H9 (cell line): ENCODE data around the gene SYTL1. TPM values are rescaled to one million over a fixed set of nuclear protein-coding genes. Genes with fewer than 3 reads are reported as not detected.

Experiments used
- DNase-seq: peaks from one replicate; pipeline ENCODE4 v3.0.0-alpha.2; 2017
- H2AFZ ChIP-seq: one replicate; pipeline ENCODE4 v1.6.1; 2013; ENCODE audit warnings: mild to moderate bottlenecking, low read length, control low read depth, moderate library complexity
- H2AK5ac ChIP-seq: 2 replicates; pipeline ENCODE4 v1.6.1; 2013; ENCODE audit warnings: low read length, control low read depth, mixed read lengths; ENCODE audit not compliant: insufficient read length
- H2BK120ac ChIP-seq: one replicate; pipeline ENCODE4 v1.6.1; 2013; ENCODE audit warnings: low read depth, mild to moderate bottlenecking, low read length, control low read depth, inconsistent platforms; ENCODE audit not compliant: poor library complexity, severe bottlenecking
- H2BK12ac ChIP-seq: 2 replicates; pipeline ENCODE4 v1.6.1; 2013; ENCODE audit warnings: low read length, control low read depth, mixed read lengths, low read depth; ENCODE audit not compliant: insufficient read length
- H2BK15ac ChIP-seq: 2 replicates; pipeline ENCODE4 v1.6.1; 2013; ENCODE audit warnings: low read depth, low read length, control low read depth
- H2BK20ac ChIP-seq: one replicate; pipeline ENCODE4 v1.6.1; 2013; ENCODE audit warnings: low read depth, mild to moderate bottlenecking, low read length, control low read depth, inconsistent platforms; ENCODE audit not compliant: poor library complexity, severe bottlenecking
- H2BK5ac ChIP-seq: 2 replicates; pipeline ENCODE4 v1.6.1; 2013; ENCODE audit warnings: low read length, control low read depth, mixed read lengths; ENCODE audit not compliant: insufficient read length
- H3K14ac ChIP-seq: 2 replicates; pipeline ENCODE4 v1.6.1; 2013; ENCODE audit warnings: low read length, control low read depth; ENCODE audit not compliant: insufficient read depth
- H3K18ac ChIP-seq: 2 replicates; pipeline ENCODE4 v1.6.1; 2013; ENCODE audit warnings: low read depth, mild to moderate bottlenecking, mixed read lengths, low read length, control low read depth; ENCODE audit not compliant: insufficient read length
- H3K23ac ChIP-seq: 2 replicates; pipeline ENCODE4 v1.6.1; 2013; ENCODE audit warnings: low read length, control low read depth, mixed read lengths, low read depth; ENCODE audit not compliant: insufficient read length
- H3K23me2 ChIP-seq: 2 replicates; pipeline ENCODE4 v1.6.1; 2013; ENCODE audit warnings: low read depth, mild to moderate bottlenecking, mixed read lengths, low read length, control low read depth; ENCODE audit not compliant: insufficient read length, poor library complexity, severe bottlenecking
- H3K27ac ChIP-seq: 2 replicates; pipeline ENCODE4 v1.5.1; 2013; ENCODE audit warnings: low read length, control low read depth, mixed read lengths, low read depth; ENCODE audit not compliant: insufficient read length
- H3K27me3 ChIP-seq: 2 replicates; pipeline ENCODE4 v1.6.1; 2013; ENCODE audit warnings: low read length, control low read depth, inconsistent platforms; ENCODE audit not compliant: insufficient read depth
- H3K4ac ChIP-seq: 2 replicates; pipeline ENCODE4 v1.6.1; 2013; ENCODE audit warnings: low read depth, mild to moderate bottlenecking, control low read depth, inconsistent platforms, low read length, moderate library complexity
- H3K4me1 ChIP-seq: 2 replicates; pipeline ENCODE4 v1.6.1; 2013; ENCODE audit warnings: low read length, control low read depth, inconsistent platforms; ENCODE audit not compliant: insufficient read depth
- H3K4me2 ChIP-seq: 2 replicates; pipeline ENCODE4 v1.6.1; 2013; ENCODE audit warnings: low read length, control low read depth, mixed read lengths; ENCODE audit not compliant: insufficient read length, insufficient read depth
- H3K56ac ChIP-seq: 2 replicates; pipeline ENCODE4 v1.6.1; 2013; ENCODE audit warnings: low read depth, mild to moderate bottlenecking, mixed read lengths, low read length, control low read depth; ENCODE audit not compliant: insufficient read length
- H3K79me1 ChIP-seq: 2 replicates; pipeline ENCODE4 v1.6.1; 2013; ENCODE audit warnings: low read depth, mild to moderate bottlenecking, moderate library complexity, low read length, control low read depth, inconsistent platforms; ENCODE audit not compliant: insufficient read depth, poor library complexity, severe bottlenecking
- H3K79me2 ChIP-seq: 2 replicates; pipeline ENCODE4 v1.6.1; 2013; ENCODE audit warnings: low read length, control low read depth, inconsistent platforms; ENCODE audit not compliant: insufficient read depth
- H3K9ac ChIP-seq: 2 replicates; pipeline ENCODE4 v1.6.1; 2013; ENCODE audit warnings: low read length, control low read depth, mixed read lengths; ENCODE audit not compliant: insufficient read length; ENCODE audit errors: extremely low read depth
- H3K9me3 ChIP-seq: one replicate; pipeline ENCODE4 v1.6.1; 2013; ENCODE audit warnings: low read depth, low read length, inconsistent platforms; ENCODE audit not compliant: control insufficient read depth
- H3T11ph ChIP-seq: one replicate; pipeline ENCODE4 v1.6.1; 2013; ENCODE audit warnings: mild to moderate bottlenecking, low read length, control low read depth, inconsistent platforms
- H4K20me1 ChIP-seq: one replicate; pipeline ENCODE4 v1.6.1; 2013; ENCODE audit not compliant: control insufficient read depth, insufficient read length, insufficient read depth
- H4K5ac ChIP-seq: 2 replicates; pipeline ENCODE4 v1.6.1; 2013; ENCODE audit warnings: low read depth, mild to moderate bottlenecking, mixed read lengths, low read length, control low read depth; ENCODE audit not compliant: insufficient read length
- H4K8ac ChIP-seq: replicated peaks from 2 replicates; pipeline ENCODE4 v1.6.1; 2013; ENCODE audit warnings: low read length, control low read depth, mixed read lengths, low read depth; ENCODE audit not compliant: insufficient read length
- H4K91ac ChIP-seq: 2 replicates; pipeline ENCODE4 v1.6.1; 2013; ENCODE audit warnings: low read depth, mild to moderate bottlenecking, moderate library complexity, mixed read lengths, low read length, control low read depth; ENCODE audit not compliant: insufficient read length
- H3K27ac Mint-ChIP-seq, 3 experiments: 2 replicates in 2 of 3; 3 replicates in 1 of 3; pipeline ENCODE4 v1.8.0; 2020 to 2021; ENCODE audit warnings: mixed read lengths in 3 of 3, mild to moderate bottlenecking in 1 of 3, moderate library complexity in 1 of 3
- H3K27me3 Mint-ChIP-seq: 2 replicates; pipeline ENCODE4 v1.8.0; 2021; ENCODE audit warnings: low read depth, mild to moderate bottlenecking, moderate library complexity, mixed read lengths
- H3K36me3 Mint-ChIP-seq, 3 experiments: 2 replicates in 2 of 3; 3 replicates in 1 of 3; pipeline ENCODE4 v1.8.0; 2020 to 2021; ENCODE audit warnings: low read depth in 3 of 3, mixed read lengths in 3 of 3; ENCODE audit not compliant: insufficient read depth in 1 of 3
- H3K4me1 Mint-ChIP-seq, 2 experiments: 2 replicates each; pipeline ENCODE4 v1.8.0; 2020; ENCODE audit warnings: mixed read lengths in 2 of 2
- H3K4me3 Mint-ChIP-seq, 2 experiments: 2 replicates in 1 of 2; 3 replicates in 1 of 2; pipeline ENCODE4 v1.8.0; 2020 to 2021; ENCODE audit warnings: mild to moderate bottlenecking in 2 of 2, mixed read lengths in 2 of 2, moderate library complexity in 1 of 2
- H3K9me3 Mint-ChIP-seq, 2 experiments: 2 replicates in 1 of 2; 3 replicates in 1 of 2; pipeline ENCODE4 v1.8.0; 2020; ENCODE audit warnings: mild to moderate bottlenecking in 2 of 2, mixed read lengths in 2 of 2, moderate library complexity in 1 of 2
- WGBS: extraction: QIAGEN DNeasy Blood & Tissue Kit; methylation state at CpG from one replicate; pipeline ENCODE4 v1.1.7; 2013; ENCODE audit warnings: missing lambda C conversion rate, low lambda C conversion rate, mixed read lengths; ENCODE audit not compliant: insufficient read length; ENCODE audit errors: extremely low coverage; 5-methylcytosine and 5-hydroxymethylcytosine counted together
- total RNA-seq: library from RNA; stranded (reverse); gene quantifications from 2 replicates; pipeline ENCODE4 v1.2.1, GENCODE V29; 2021
- TF ChIP-seq, protein P1 (sequence below): fragments of 200-600 bp; sonication (generic); conservative IDR thresholded peaks from 3 replicates; pipeline ENCODE4 v1.8.0; 2021; ENCODE audit warnings: antibody characterized with exemption, mild to moderate bottlenecking

The SYTL1 gene
- total RNA-seq, 1 experiment from 2014 or later: 12.0 TPM

DNA sequence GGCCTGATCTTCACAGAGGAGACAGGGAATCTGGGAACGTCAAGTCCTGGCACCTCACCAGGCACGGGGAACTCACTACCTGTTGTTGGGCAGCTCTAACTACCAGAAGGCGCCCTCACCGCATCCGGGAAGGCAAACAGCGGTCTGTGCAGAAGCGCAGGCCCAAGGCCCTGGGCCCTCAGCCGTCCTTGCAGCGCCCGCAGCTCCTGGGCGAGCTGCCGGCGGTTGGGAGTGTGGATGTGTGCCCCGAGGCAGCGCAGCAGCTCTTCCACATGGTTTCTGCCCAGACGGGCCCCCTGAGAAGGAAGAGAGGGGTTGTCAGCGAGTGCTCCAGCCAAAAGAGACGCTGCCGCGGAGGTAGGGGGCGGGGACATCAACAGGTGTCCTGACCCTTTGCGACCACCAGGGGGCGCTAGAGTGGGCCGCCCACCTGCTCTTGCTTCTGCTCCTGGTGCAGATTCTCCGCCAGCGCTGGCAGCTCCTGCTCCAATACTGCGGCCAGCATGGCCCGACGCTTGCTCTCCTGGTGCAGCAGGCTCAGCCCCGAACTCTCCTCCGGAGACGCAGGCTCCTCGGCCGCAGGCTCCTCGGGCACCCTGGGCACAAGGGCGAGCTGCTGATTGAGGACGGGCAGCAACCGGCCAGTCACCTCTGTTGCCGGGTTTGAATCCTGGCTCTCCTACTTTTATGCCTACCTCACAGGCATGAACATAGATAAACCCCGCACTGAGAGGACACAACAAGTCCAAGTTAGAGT lies 15.6 kb downstream of the SYTL1 start:
- H3K79me2 ChIP-seq: no peaks in the 10 kb centered on the region
- no peaks in the 10 kb centered on the region for H3K79me1 ChIP-seq
- no peak overlapping the region for H3K23ac ChIP-seq
- no peaks in the 10 kb centered on the region for H3K9me3 ChIP-seq
- H3K23me2 ChIP-seq: peaks cover 13% of the 10 kb centered on the region
- peaks cover 4% of the 10 kb centered on the region for H4K20me1 ChIP-seq
- Mint-ChIP-seq H3K4me1 (peaks cover 12 to 25% of the 10 kb centered on the region in 2 experiments), H3K9me3 (no peaks in the 10 kb centered on the region; a peak in 1 of 5 replicates), H3K27me3 (peaks cover 56% of the 10 kb centered on the region), H3K4me3 (peak overlapping the region in 1 of 2 experiments; percentile 46; a peak in 2 of 5 replicates), H3K27ac (no peak overlapping the region), H3K36me3 (peaks cover 0 to 13% (median 3%) of the 10 kb centered on the region in 3 experiments; a peak in 4 of 7 replicates)
- no peak overlapping the region for H2AFZ ChIP-seq
- no peak overlapping the region for H2AK5ac ChIP-seq
- WGBS: no CpG with 5 or more reads among the region's 40 CpGs
- no peak overlapping the region for H4K8ac ChIP-seq
- H4K91ac ChIP-seq: no peak overlapping the region
- no peak overlapping the region for H3T11ph ChIP-seq
- no peak overlapping the region for H2BK15ac ChIP-seq
- no peak overlapping the region for H3K27ac ChIP-seq
- no peak overlapping the region for H3K4ac ChIP-seq
- TF ChIP-seq, protein P1, sequence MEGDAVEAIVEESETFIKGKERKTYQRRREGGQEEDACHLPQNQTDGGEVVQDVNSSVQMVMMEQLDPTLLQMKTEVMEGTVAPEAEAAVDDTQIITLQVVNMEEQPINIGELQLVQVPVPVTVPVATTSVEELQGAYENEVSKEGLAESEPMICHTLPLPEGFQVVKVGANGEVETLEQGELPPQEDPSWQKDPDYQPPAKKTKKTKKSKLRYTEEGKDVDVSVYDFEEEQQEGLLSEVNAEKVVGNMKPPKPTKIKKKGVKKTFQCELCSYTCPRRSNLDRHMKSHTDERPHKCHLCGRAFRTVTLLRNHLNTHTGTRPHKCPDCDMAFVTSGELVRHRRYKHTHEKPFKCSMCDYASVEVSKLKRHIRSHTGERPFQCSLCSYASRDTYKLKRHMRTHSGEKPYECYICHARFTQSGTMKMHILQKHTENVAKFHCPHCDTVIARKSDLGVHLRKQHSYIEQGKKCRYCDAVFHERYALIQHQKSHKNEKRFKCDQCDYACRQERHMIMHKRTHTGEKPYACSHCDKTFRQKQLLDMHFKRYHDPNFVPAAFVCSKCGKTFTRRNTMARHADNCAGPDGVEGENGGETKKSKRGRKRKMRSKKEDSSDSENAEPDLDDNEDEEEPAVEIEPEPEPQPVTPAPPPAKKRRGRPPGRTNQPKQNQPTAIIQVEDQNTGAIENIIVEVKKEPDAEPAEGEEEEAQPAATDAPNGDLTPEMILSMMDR: peak; percentile 99
- H2BK20ac ChIP-seq: no peak overlapping the region
- peak; percentile 94 for DNase-seq
- no peak overlapping the region for H2BK12ac ChIP-seq
- no peak overlapping the region for H3K56ac ChIP-seq
- H3K27me3 ChIP-seq: peaks cover 19% of the 10 kb centered on the region; the same call in 1 of the 2 replicates
- no peak overlapping the region for H3K18ac ChIP-seq
- H3K4me2 ChIP-seq: peak overlapping the region; percentile 23
- no peak overlapping the region for H2BK120ac ChIP-seq
- H3K4me1 ChIP-seq: peaks cover 3% of the 10 kb centered on the region; the same call in 1 of the 2 replicates
- H3K9ac ChIP-seq: no peak overlapping the region
- H4K5ac ChIP-seq: no peak overlapping the region
- no peak overlapping the region for H2BK5ac ChIP-seq
- no peak overlapping the region for H3K14ac ChIP-seq
